22Rv1 (cell line): ENCODE measurements around the gene NPY1R.

Experiments used
- CTCF ChIP-seq: fragments of 450-650 bp; IDR thresholded peaks from 2 replicates; pipeline ENCODE4 v1.5.1; 2017; ENCODE audit warnings: mild to moderate bottlenecking
- ZFX ChIP-seq: fragments of 450-650 bp; IDR thresholded peaks from 2 replicates; pipeline ENCODE4 v1.6.1; 2017; ENCODE audit warnings: antibody characterized with exemption, borderline replicate concordance

- TF ChIP-seq CTCF (peak; percentile 27), ZFX (no peak)
Observed at GRCh38 chr4:163331629-163332376, 593 bp downstream of the NPY1R start.
